Chondrocyte (in vitro differentiated cells): ENCODE data around the gene IGFBP7. TPM values are rescaled to one million over a fixed set of nuclear protein-coding genes. Genes with fewer than 3 reads are reported as not detected.

Experiments used
- DNase-seq: peaks from one replicate; pipeline ENCODE4 v3.0.0; 2021; ENCODE audit warnings: mixed read lengths, low spot score
- H3K27ac Mint-ChIP-seq: one replicate; pipeline ENCODE4 v1.8.0; 2021; ENCODE audit warnings: mild to moderate bottlenecking, moderate library complexity, mixed read lengths; ENCODE audit not compliant: unreplicated experiment
- H3K27me3 Mint-ChIP-seq: 2 replicates; pipeline ENCODE4 v1.8.0; 2021; ENCODE audit warnings: low read depth, mixed read lengths
- H3K36me3 Mint-ChIP-seq: 2 replicates; pipeline ENCODE4 v1.8.0; 2021; ENCODE audit warnings: low read depth, mixed read lengths
- H3K4me1 Mint-ChIP-seq: 2 replicates; pipeline ENCODE4 v1.8.0; 2021; ENCODE audit warnings: low read depth, mild to moderate bottlenecking, mixed read lengths
- H3K4me3 Mint-ChIP-seq: one replicate; pipeline ENCODE4 v1.8.0; 2021; ENCODE audit warnings: mild to moderate bottlenecking, moderate library complexity, mixed read lengths; ENCODE audit not compliant: unreplicated experiment
- H3K9me3 Mint-ChIP-seq: 2 replicates; pipeline ENCODE4 v1.8.0; 2021; ENCODE audit warnings: low read depth, mixed read lengths
- CTCF ChIP-seq: fragments of 200-600 bp; sonication (generic); IDR thresholded peaks from 2 replicates; pipeline ENCODE4 v1.5.0; 2021; ENCODE audit warnings: antibody characterized with exemption, mild to moderate bottlenecking, moderate library complexity
- total RNA-seq: library from RNA; stranded (reverse); gene quantifications from 3 replicates; pipeline ENCODE4 v1.2.1, GENCODE V29; 2021

Gene IGFBP7
- total RNA-seq, 1 donor from 2014 or later: 5,125 TPM

- H3K4me3 Mint-ChIP-seq: peak overlapping the region; percentile 39
- no peak for DNase-seq
- H3K27ac Mint-ChIP-seq: peak overlapping the region; percentile 84
- H3K27me3 Mint-ChIP-seq: no peaks in the 10 kb centered on the region
- TF ChIP-seq CTCF: no peak
- H3K4me1 Mint-ChIP-seq: peaks cover 51% of the 10 kb centered on the region
- H3K9me3 Mint-ChIP-seq: no peaks in the 10 kb centered on the region
- peaks cover 5% of the 10 kb centered on the region for H3K36me3 Mint-ChIP-seq
These were observed 128.4 kb downstream of the IGFBP7 start for GRCh38 chr4:56981795-56982201.

Other genes starting within 250 kb of the IGFBP7 start
- gene REST, start 202.5 kb downstream of the IGFBP7 start, total RNA-seq: 51.4 to 57.4 TPM (median 54.5 TPM) in 3 replicates
- 12.9 to 14.5 TPM (median 13.9 TPM) in 3 replicates for gene NOA1, start 132.8 kb downstream of the IGFBP7 start, total RNA-seq
- gene POLR2B, start 131.5 kb downstream of the IGFBP7 start, total RNA-seq: 51.4 to 56.8 TPM (median 55.2 TPM) in 3 replicates